HL-60/S4 (cell line): ENCODE data around the gene ATAD3B.
"Not testable (repeated sequence)": the region's sequence is repeated elsewhere in the genome, so short reads cannot be mapped to it uniquely, and the experiment has no call there.

Experiments
- in situ Hi-C: fragments of 300-500 bp; cut with MboI; formaldehyde crosslinking; loops from 2 replicates; pipeline ENCODE4 v1.14.3; 2022; ENCODE audit warnings: low sequenced_read_pairs

The ATAD3B gene

GRCh38 chr1:1432951-1433803, 38.4 kb upstream of the ATAD3B start:
- in situ Hi-C loops: no loop called here

GRCh38 chr1:1433804-1434130, 37.8 kb upstream of the ATAD3B start:
- in situ Hi-C loops: no loop called here

GRCh38 chr1:1434131-1434823, 37.3 kb upstream of the ATAD3B start:
- in situ Hi-C loops: no loop called here

GRCh38 chr1:1434824-1435105, 36.8 kb upstream of the ATAD3B start:
- in situ Hi-C loops: no loop called here

- in situ Hi-C loops: no loop called here
Observed at GRCh38 chr1:1435106-1435903, 36.3 kb upstream of the ATAD3B start, which contains the start of gene VWA1. TSS of gene VWA1 (plus strand) at chr1:1435690. CDS start at chr1:1435749, 59 bp downstream.

- in situ Hi-C loops: no loop called here
Observed at GRCh38 chr1:1435911-1436629, 35.5 kb upstream of the ATAD3B start.

- in situ Hi-C loops: no loop called here
Observed at GRCh38 chr1:1436630-1437032, 34.9 kb upstream of the ATAD3B start.

- in situ Hi-C loops: no loop called here
Observed at GRCh38 chr1:1437033-1437903, 34.3 kb upstream of the ATAD3B start.

- in situ Hi-C loops: no loop called here
Observed at GRCh38 chr1:1437904-1438376, 33.6 kb upstream of the ATAD3B start.

- in situ Hi-C loops: no loop called here
Observed at GRCh38 chr1:1438531-1439381, 32.8 kb upstream of the ATAD3B start.

GRCh38 chr1:1439546-1440261, 31.9 kb upstream of the ATAD3B start:
- in situ Hi-C loops: no loop called here

GRCh38 chr1:1440262-1441001, 31.1 kb upstream of the ATAD3B start:
- in situ Hi-C loops: no loop called here

GRCh38 chr1:1441002-1441888, 30.3 kb upstream of the ATAD3B start:
- in situ Hi-C loops: no loop called here

- in situ Hi-C loops: no loop called here
Observed at GRCh38 chr1:1442069-1442770, 29.3 kb upstream of the ATAD3B start.

GRCh38 chr1:1446631-1447030, 24.9 kb upstream of the ATAD3B start:
- in situ Hi-C loops: not testable (repeated sequence)

- in situ Hi-C loops: no loop called here
Observed at GRCh38 chr1:1449099-1449739, 22.3 kb upstream of the ATAD3B start, which contains the start of gene ATAD3C. TSS of gene ATAD3C (plus strand) at chr1:1449689. CDS start at chr1:1450684, 995 bp downstream.
